GM19328 (cell line): ENCODE measurements around the gene CEP120.

Experiments
- ATAC-seq: cut with Tn5 transposase; IDR thresholded peaks from one replicate; pipeline ENCODE4 v1.9.1; 2021; ENCODE audit warnings: mild to moderate bottlenecking, moderate library complexity; ENCODE audit not compliant: unreplicated experiment

Gene CEP120

DNA sequence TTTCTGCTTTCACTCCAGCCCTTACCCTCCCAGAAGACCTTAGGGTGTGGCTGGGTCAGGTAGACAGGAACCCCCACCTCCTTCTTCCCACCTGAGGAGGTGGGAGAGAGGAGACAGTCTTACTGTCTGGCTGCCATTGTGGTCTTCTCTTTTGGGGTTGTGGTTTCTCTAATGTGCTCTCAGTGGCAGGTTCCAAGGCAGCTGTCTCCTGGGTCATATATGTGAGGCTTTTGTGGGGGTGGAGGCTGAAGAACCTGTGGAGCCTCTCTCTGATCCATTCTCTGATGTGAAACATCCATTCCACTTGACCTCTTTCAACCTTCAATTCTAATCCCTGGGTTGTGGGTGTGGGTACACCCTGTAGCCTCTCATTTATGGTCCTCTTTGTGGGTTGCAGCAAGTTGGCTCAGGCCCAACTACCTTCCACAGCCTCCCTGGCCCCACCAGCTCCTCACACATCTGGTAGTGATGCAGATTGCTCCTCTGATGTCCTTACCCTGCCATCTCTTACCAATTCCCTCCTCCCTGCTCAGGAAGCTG, 118.4 kb downstream of the CEP120 start:
- ATAC-seq = no peak

DNA sequence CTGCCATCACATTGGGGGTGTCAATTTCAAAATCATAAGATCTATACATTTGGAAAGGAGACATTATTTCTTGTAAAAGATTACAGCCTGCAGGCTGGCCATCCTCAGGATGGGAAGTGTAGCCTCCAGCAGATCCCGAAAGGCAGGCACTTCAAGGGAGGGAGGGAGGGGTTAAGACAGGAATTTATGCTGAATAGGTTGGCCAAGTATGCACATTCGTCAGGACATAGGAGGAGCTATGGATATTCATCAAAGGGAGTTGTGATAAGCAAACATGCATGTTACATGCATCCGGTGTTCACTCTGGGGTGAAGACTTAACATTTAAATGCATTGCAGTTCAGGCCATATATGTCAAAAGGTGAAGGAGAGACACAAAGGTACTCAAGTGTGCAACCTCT, 119.4 kb downstream of the CEP120 start:
- ATAC-seq = no peak

DNA sequence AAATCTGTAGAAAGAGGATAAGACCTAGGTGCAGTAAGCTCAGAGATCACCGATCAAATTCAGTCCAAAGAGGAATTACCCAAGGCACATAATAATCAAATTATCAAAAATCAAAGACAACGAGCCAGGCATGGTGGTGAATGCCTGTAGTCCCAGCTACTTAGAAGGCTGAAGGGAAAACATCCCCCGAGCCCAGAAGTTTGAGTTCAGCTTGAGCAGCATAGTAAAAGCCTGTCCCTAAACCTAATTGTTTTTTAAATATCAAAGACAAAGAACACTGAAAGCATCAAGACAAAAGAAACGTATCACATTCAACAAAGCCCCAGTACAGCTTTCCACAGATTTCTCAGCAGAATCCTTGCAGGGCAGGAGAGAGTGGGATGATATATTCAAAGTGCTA, 122.9 kb downstream of the CEP120 start:
- ATAC-seq = no peak

DNA sequence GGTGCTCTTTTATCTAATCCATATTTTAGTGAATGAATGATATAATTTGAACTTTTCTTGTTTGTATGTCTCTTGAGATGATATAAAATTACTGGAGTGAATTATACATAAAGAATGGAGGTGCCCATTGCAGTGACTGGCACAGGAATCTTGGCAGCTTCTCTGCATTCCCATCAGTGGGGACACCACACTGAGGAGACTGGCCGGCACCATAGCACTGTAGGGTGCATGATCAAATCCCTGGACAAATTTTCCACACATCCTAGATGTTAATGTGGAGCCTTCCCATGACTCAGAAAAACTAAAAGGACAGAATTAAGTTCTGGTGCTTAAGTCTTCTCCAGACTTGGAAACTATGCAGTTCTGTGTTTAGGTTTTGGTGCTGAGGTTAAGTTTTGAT, 124.1 kb downstream of the CEP120 start:
- ATAC-seq = no peak

DNA sequence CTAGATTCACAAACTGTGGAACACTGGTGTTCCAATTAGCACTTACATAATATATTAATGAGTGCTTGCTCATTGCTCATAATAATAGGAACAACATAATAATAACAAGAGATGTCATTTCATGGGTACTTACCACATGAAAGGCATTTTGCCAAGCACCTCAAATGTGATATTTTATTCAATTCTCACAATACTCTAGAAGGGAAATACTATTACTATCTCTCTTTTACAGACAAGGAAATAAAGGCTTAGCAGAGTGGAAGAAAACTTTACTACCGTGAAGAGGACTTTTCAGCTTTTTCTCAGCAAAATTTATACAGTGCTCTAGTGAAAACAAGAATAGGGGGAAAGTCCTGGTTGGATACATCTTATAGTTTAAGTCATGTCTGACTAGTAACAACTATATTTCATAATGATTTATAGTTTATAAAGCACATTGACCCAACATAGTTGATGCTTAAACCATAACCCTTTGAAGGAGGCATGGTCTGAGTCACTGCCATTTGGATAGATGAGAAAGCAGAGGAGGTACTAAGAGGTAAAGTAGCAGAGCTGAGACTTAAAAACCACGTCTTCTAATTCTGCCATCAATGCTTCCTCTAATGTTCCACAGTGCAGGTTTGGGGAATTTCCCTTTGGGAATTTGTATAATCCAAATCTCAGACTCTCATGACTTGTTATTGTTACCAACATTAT, 124.7 kb downstream of the CEP120 start:
- no peak for ATAC-seq

DNA sequence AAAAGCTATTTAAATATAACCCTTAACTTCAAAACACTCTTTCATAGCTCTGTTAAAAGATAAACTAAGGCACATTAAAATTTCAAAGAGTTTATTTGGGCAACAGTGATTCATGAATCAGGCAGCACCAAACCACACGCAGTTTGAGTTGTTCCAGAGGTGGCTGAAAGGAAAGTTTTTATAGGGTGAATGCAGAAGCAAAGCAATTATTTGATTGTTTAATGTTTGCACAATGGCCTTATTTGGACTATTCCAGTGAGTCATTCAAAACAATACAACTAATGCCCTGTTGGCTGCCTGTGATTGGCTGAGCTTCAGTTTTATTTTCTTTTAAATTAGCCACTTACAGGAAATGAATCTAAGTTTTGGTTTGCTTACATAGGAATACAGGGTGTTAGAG, 125.3 kb downstream of the CEP120 start:
- no peak for ATAC-seq

DNA sequence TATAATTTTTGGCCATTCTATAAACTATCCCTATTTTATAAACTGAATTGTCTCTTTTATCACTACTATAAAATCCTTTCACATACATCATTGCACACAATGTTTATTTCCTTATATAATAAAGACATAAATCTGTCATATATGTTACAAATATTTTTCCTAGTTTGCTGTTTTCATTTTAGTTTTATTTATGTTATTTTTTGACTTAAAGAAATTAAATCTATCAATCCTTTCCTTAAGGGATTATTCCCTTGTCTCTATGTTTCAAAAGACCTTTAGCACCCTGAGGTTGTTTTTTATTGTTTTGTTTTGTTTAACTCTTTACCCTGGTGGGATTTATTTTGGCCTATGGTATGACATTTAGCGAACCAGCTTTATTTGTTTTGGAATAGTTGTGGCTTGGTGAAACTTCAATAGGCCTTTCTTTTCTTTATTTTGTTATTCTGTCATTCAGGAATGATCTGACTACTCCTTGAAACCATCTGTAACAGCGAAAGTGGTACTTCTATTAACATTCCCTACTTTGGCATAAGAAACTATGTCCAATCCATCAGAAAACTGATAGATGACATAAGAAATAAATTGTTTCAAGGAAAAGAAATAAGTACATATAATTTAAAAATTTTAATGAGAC, 125.9 kb downstream of the CEP120 start:
- ATAC-seq = no peak
